ENCODE results near the gene MYOT. TPM values are rescaled to one million over a fixed set of nuclear protein-coding genes. Genes with fewer than 3 reads are reported as not detected.

Gene MYOT, protein sequence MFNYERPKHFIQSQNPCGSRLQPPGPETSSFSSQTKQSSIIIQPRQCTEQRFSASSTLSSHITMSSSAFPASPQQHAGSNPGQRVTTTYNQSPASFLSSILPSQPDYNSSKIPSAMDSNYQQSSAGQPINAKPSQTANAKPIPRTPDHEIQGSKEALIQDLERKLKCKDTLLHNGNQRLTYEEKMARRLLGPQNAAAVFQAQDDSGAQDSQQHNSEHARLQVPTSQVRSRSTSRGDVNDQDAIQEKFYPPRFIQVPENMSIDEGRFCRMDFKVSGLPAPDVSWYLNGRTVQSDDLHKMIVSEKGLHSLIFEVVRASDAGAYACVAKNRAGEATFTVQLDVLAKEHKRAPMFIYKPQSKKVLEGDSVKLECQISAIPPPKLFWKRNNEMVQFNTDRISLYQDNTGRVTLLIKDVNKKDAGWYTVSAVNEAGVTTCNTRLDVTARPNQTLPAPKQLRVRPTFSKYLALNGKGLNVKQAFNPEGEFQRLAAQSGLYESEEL
- not detected in 2 replicates for total RNA-seq

DNA sequence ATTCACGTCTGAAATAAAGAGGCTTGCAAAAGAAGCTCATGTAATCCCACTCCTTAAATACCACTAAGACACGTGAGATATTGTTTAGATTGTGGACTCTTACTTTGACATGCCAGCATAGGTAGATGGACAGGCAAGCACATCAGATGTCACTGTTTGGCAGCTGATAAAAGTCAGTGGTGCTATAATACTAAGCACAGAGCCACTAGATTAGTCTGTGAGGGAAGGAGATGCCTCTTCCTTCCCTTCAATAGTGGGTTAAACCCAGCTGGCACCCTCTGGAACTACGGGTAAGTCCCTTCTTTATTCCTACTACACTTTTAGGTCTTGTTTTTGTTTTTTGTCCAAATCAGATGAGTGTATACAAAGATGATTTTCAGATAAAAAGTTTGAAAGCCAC, at the start of gene MYOT:
MYOT (plus strand) TSS at position 197 of the 400 bp plus-strand sequence. CDS start 2,792 bp downstream, outside the sequence.

GRCh38 chr5:137888863-137889759, 21.5 kb downstream of the MYOT start, which contains the start of gene PKD2L2:
Gene PKD2L2, plus strand, starts transcription at chr5:137889457. Its CDS starts 35 bp downstream, at chr5:137889492.

Other genes with a start within 250 kb of the MYOT start
- 1.7 and 4.6 TPM in 2 replicates for gene KLHL3, start 131.8 kb upstream of the MYOT start, total RNA-seq
- gene HNRNPA0, start 113.5 kb upstream of the MYOT start, total RNA-seq, result 7.5 and 8.5 TPM in 2 replicates
- gene PKD2L2, start 21.6 kb downstream of the MYOT start, total RNA-seq, result not detected in 2 replicates
- gene FAM13B, start 165.2 kb downstream of the MYOT start, total RNA-seq, result 18.6 and 23.0 TPM in 2 replicates
- gene WNT8A, start 216.2 kb downstream of the MYOT start, total RNA-seq, result not detected in 2 replicates

All from aortic smooth muscle cell (primary cell).